Tibial nerve (tissue), 4 donors: ENCODE measurements around the gene ERBB4. TPM values are rescaled to one million over a fixed set of nuclear protein-coding genes. Genes with fewer than 3 reads are reported as not detected.

Source experiments
- DNase-seq, 2 donors: peaks; one replicate each; pipeline ENCODE4 v3.0.0-alpha.2; 2019; ENCODE audit warnings: low spot score in 2 of 2
- H3K27ac ChIP-seq, 4 donors: fragments of 200-600 bp; sonication (generic) in 3 of 4; one replicate each; pipeline ENCODE4 v1.5.1; 2017 to 2019; ENCODE audit warnings: mild to moderate bottlenecking in 1 of 4
- H3K27me3 ChIP-seq, 2 donors: fragments of 200-600 bp; sonication (generic) in 1 of 2; one replicate each; pipeline versions ENCODE4 v1.5.1 to v1.6.0; 2017 to 2019
- H3K36me3 ChIP-seq, 3 donors: fragments of 200-600 bp; sonication (generic); one replicate each; pipeline ENCODE4 v1.5.1; 2018 to 2019
- H3K4me1 ChIP-seq, 4 donors: fragments of 200-600 bp; sonication (generic) in 3 of 4; one replicate each; pipeline ENCODE4 v1.5.1; 2017 to 2019
- H3K4me3 ChIP-seq, 4 donors: fragments of 200-600 bp; sonication (generic) in 3 of 4; one replicate each; pipeline ENCODE4 v1.5.1; 2017 to 2019; ENCODE audit warnings: mild to moderate bottlenecking in 1 of 4, moderate library complexity in 1 of 4
- H3K9me3 ChIP-seq, 4 donors: fragments of 200-600 bp; sonication (generic) in 3 of 4; one replicate each; pipeline ENCODE4 v1.5.1; 2017 to 2019
- CTCF ChIP-seq, 5 experiments: fragments of 200-600 bp in 3 of 5; fragments of 450-650 bp in 2 of 5; sonication (generic) in 3 of 5; IDR thresholded peaks; one replicate each; pipeline ENCODE4 v1.5.1; 2016 to 2019; ENCODE audit warnings: antibody characterized with exemption in 5 of 5, mild to moderate bottlenecking in 3 of 5, moderate library complexity in 2 of 5
- EP300 ChIP-seq, 2 donors: sonication (generic); formaldehyde crosslinking; IDR thresholded peaks; one replicate each; pipeline ENCODE4 v1.6.1; 2017; ENCODE audit warnings: antibody characterized with exemption in 2 of 2, mild to moderate bottlenecking in 1 of 2
- POLR2A ChIP-seq, 2 donors: fragments of 450-650 bp; IDR thresholded peaks; one replicate each; pipeline ENCODE4 v1.6.1; 2017; ENCODE audit warnings: antibody characterized with exemption in 2 of 2, mild to moderate bottlenecking in 2 of 2, moderate library complexity in 2 of 2
- WGBS, 2 donors: methylation state at CpG; one replicate each; pipeline ENCODE4 v1.1.5; 2018; 5-methylcytosine and 5-hydroxymethylcytosine counted together
- total RNA-seq, 4 donors: library from RNA; depleted of rRNA; stranded (reverse); fragments of >200 nt; gene quantifications; one replicate each; pipeline ENCODE4 v1.1.0, GENCODE V29; 2016

ERBB4 gene
- total RNA-seq, 4 donors from 2014 or later, result 2.4 to 3.3 (median 2.9) TPM

- TF ChIP-seq CTCF (IDR thresholded peaks at IDR 0.05), result no peak
- no peak for TF ChIP-seq POLR2A (IDR thresholded peaks at IDR 0.05)
- TF ChIP-seq EP300 (IDR thresholded peaks at IDR 0.05), result no peak
- no peaks in the 10 kb centered on the region for H3K4me1 ChIP-seq
- H3K27me3 ChIP-seq, result no peaks in the 10 kb centered on the region
- H3K4me3 ChIP-seq, result no peak overlapping the region
- H3K36me3 ChIP-seq, result no peaks in the 10 kb centered on the region
- H3K27ac ChIP-seq, result no peak overlapping the region
- 57 to 65% methylated on average over 3 of the region's 3 CpGs for WGBS, 2 donors
- H3K9me3 ChIP-seq, result no peaks in the 10 kb centered on the region
- DNase-seq, result no peak
These were observed 1147.4 kb downstream of the ERBB4 start for GRCh38 chr2:211391189-211391567.

DNA sequence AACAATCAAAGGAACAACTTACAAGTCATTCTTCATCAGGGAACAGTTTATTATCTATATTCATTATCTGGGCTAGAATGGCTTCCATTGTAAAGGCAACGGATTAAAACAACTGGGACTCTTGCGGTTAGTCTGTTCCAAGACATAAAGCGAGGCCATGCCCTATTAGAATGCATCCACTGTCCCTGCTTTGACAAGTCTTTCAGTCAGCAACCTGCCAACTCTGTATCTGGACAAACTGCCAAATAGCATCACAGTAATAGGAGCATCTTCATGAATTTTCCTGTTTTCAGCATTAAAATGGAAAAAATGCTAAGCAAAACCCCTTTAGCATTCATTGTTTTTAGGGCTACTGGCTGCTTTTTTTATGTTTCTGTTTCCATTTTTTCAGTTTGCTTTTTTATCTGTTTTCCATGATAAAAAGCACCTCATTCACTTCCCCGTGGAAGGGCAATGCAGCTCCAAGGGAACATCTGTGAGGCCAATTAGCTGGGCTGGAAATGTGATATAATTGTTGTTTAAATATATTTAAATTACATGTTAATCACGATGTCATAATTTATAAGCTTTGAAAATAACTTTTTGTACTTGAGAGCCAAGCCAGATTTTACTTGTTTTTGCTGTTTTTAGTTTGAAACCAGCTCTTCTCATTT is 1147.9 kb downstream of the ERBB4 start:
- WGBS, 2 donors, result 43 to 53% methylated on average over 5 of the region's 5 CpGs
- Histone ChIP-seq H3K27me3 (no peaks in the 10 kb centered on the region), H3K27ac (no peak overlapping the region), H3K36me3 (no peaks in the 10 kb centered on the region), H3K9me3 (no peaks in the 10 kb centered on the region), H3K4me1 (no peaks in the 10 kb centered on the region), H3K4me3 (no peak overlapping the region)
- DNase-seq, result no peak
- no peak for TF ChIP-seq EP300 (IDR thresholded peaks at IDR 0.05)
- TF ChIP-seq CTCF (IDR thresholded peaks at IDR 0.05), result no peak
- TF ChIP-seq POLR2A (IDR thresholded peaks at IDR 0.05), result no peak

DNA sequence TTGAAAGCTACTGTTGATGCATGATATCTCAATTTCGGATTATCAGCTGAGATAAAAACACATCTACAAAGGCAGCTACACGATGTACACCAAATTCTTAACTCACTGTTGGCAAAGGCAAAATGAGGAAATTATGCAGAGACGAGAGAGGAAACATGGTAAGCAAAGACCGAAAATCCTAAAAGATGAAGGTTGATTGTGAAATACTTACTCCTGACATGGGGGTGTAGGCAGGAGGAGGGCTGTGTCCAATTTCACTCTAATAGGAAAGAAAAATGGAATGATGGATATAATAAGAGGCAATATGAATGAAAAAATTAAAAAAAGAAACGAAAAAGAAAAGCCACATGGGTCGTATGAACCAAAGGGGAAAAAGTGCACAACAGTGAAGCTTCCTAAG is 1150.9 kb downstream of the ERBB4 start:
- Histone ChIP-seq H3K9me3 (no peaks in the 10 kb centered on the region), H3K4me1 (no peaks in the 10 kb centered on the region), H3K36me3 (no peaks in the 10 kb centered on the region), H3K27me3 (no peaks in the 10 kb centered on the region), H3K27ac (no peak overlapping the region), H3K4me3 (no peak overlapping the region)
- no peak for TF ChIP-seq EP300 (IDR thresholded peaks at IDR 0.05)
- TF ChIP-seq POLR2A (IDR thresholded peaks at IDR 0.05), result no peak
- no peak for TF ChIP-seq CTCF (IDR thresholded peaks at IDR 0.05)
- DNase-seq, result no peak
- 76 to 80% methylated on average over 6 of the region's 6 CpGs for WGBS, 2 donors

- no peaks in the 10 kb centered on the region for H3K27me3 ChIP-seq
- TF ChIP-seq POLR2A (IDR thresholded peaks at IDR 0.05) (no peak), EP300 (IDR thresholded peaks at IDR 0.05) (no peak), CTCF (IDR thresholded peaks at IDR 0.05) (no peak)
- WGBS, 2 donors, result 85 to 90% methylated on average over 2 of the region's 2 CpGs
These were observed 1158.6 kb downstream of the ERBB4 start for GRCh38 chr2:211380041-211380440.

DNA sequence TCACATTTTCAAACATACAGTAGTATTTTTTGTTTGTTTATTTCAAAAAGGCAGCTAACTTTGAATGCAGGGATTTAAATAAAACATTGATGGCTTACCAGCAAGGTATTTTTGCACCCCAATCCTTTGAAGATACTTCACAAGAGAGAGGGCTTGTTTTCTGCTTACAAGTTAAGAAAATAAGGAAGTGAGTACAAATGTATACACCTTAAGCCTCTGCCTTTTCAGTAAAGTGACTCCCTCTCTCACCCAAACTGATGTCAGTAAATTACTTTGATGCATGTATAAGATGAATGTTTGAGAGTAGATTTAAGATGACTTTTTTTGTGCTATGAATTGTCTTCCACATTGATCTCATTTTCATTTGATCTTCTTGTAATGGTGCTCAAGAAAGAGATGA is 1162.2 kb downstream of the ERBB4 start:
- Histone ChIP-seq H3K27me3 (no peaks in the 10 kb centered on the region), H3K4me1 (no peaks in the 10 kb centered on the region), H3K36me3 (no peaks in the 10 kb centered on the region), H3K9me3 (no peaks in the 10 kb centered on the region), H3K4me3 (no peak overlapping the region), H3K27ac (no peak overlapping the region)
- TF ChIP-seq EP300 (IDR thresholded peaks at IDR 0.05), result no peak
- no peak for TF ChIP-seq POLR2A (IDR thresholded peaks at IDR 0.05)
- TF ChIP-seq CTCF (IDR thresholded peaks at IDR 0.05), result no peak
- DNase-seq, result no peak

More at GRCh38 chr2:211380041-211380440, 1158.6 kb downstream of the ERBB4 start:
- DNase-seq, result no peak
- Histone ChIP-seq H3K9me3 (no peaks in the 10 kb centered on the region), H3K4me3 (no peak overlapping the region), H3K4me1 (no peaks in the 10 kb centered on the region), H3K36me3 (no peaks in the 10 kb centered on the region), H3K27ac (no peak overlapping the region)
